ENCODE results near the gene MRTFB. TPM values are rescaled to one million over a fixed set of nuclear protein-coding genes. Genes with fewer than 3 reads are reported as not detected.

The MRTFB gene
- polyA plus RNA-seq, 1 donor from 2014 or later, result 6.6 TPM

GRCh38 chr16:14050291-14051027, 20.7 kb upstream of the MRTFB start:
- H3K36me3 Mint-ChIP-seq, result no peaks in the 10 kb centered on the region
- H3K27ac Mint-ChIP-seq, result no peak overlapping the region
- H3K27me3 Mint-ChIP-seq, result peaks cover 1% of the 10 kb centered on the region
- H3K4me1 Mint-ChIP-seq, result peaks cover 0 to 1% (median 0%) of the 10 kb centered on the region in 3 donors
- no peak overlapping the region for H3K4me3 Mint-ChIP-seq
- no peaks in the 10 kb centered on the region for H3K9me3 Mint-ChIP-seq

- Mint-ChIP-seq H3K36me3 (no peaks in the 10 kb centered on the region), H3K4me1 (peaks cover 0 to 1% (median 0%) of the 10 kb centered on the region in 3 donors), H3K27ac (no peak overlapping the region)
Observed at GRCh38 chr16:14051103-14051729, 19.9 kb upstream of the MRTFB start.

GRCh38 chr16:14056970-14057369, 14.1 kb upstream of the MRTFB start:
- Mint-ChIP-seq H3K9me3 (peaks cover 0 to 5% (median 5%) of the 10 kb centered on the region in 3 donors), H3K4me1 (no peaks in the 10 kb centered on the region), H3K27me3 (peaks cover 8% of the 10 kb centered on the region), H3K36me3 (no peaks in the 10 kb centered on the region), H3K27ac (no peak overlapping the region), H3K4me3 (no peak overlapping the region)

More at GRCh38 chr16:14051103-14051729, 19.9 kb upstream of the MRTFB start:
- Mint-ChIP-seq H3K4me3 (no peak overlapping the region), H3K27me3 (peaks cover 2% of the 10 kb centered on the region), H3K9me3 (peaks cover 0 to under 1% (median 0%) of the 10 kb centered on the region in 3 donors)

- peaks cover 8% of the 10 kb centered on the region for H3K27me3 Mint-ChIP-seq
- no peak overlapping the region for H3K4me3 Mint-ChIP-seq
- no peaks in the 10 kb centered on the region for H3K36me3 Mint-ChIP-seq
- H3K4me1 Mint-ChIP-seq, result no peaks in the 10 kb centered on the region
- peaks cover 0 to 5% (median 5%) of the 10 kb centered on the region in 3 donors for H3K9me3 Mint-ChIP-seq
- H3K27ac Mint-ChIP-seq, result no peak overlapping the region
Observed at GRCh38 chr16:14057878-14058382, 13.2 kb upstream of the MRTFB start.

GRCh38 chr16:14061732-14062259, 9.3 kb upstream of the MRTFB start:
- Mint-ChIP-seq H3K4me1 (no peaks in the 10 kb centered on the region), H3K9me3 (peaks cover 0 to 6% (median 2%) of the 10 kb centered on the region in 3 donors), H3K27ac (no peak overlapping the region), H3K4me3 (no peak overlapping the region), H3K36me3 (no peaks in the 10 kb centered on the region), H3K27me3 (peaks cover 6% of the 10 kb centered on the region)

- Mint-ChIP-seq H3K9me3 (peaks cover 0 to 6% (median under 1%) of the 10 kb centered on the region in 3 donors), H3K4me3 (no peak overlapping the region), H3K4me1 (no peaks in the 10 kb centered on the region), H3K27ac (no peak overlapping the region), H3K36me3 (no peaks in the 10 kb centered on the region), H3K27me3 (peaks cover 6% of the 10 kb centered on the region)
Observed at GRCh38 chr16:14062261-14062660, 8.9 kb upstream of the MRTFB start.

GRCh38 chr16:14063618-14064581, 7.2 kb upstream of the MRTFB start:
- Mint-ChIP-seq H3K27me3 (peaks cover 4% of the 10 kb centered on the region), H3K36me3 (no peaks in the 10 kb centered on the region), H3K4me3 (peak overlapping the region in 1 of 4 donors; percentile 29), H3K27ac (no peak overlapping the region), H3K4me1 (no peaks in the 10 kb centered on the region), H3K9me3 (peaks cover 0 to 6% (median 0%) of the 10 kb centered on the region in 3 donors)

GRCh38 chr16:14069818-14070217, 1.3 kb upstream of the MRTFB start:
- H3K4me1 Mint-ChIP-seq, result peaks cover 0 to 7% (median 6%) of the 10 kb centered on the region in 3 donors
- peaks cover 3% of the 10 kb centered on the region for H3K27me3 Mint-ChIP-seq
- H3K4me3 Mint-ChIP-seq, result peak overlapping the region; percentile 55 to 93 (median 90)
- H3K9me3 Mint-ChIP-seq, result no peaks in the 10 kb centered on the region
- H3K36me3 Mint-ChIP-seq, result no peaks in the 10 kb centered on the region
- peak overlapping the region in 1 of 3 donors; percentile 70 for H3K27ac Mint-ChIP-seq

GRCh38 chr16:14070555-14070876, 603 bp upstream of the MRTFB start:
- no peaks in the 10 kb centered on the region for H3K9me3 Mint-ChIP-seq
- H3K4me1 Mint-ChIP-seq, result peaks cover 0 to 7% (median 6%) of the 10 kb centered on the region in 3 donors
- peak overlapping the region; percentile 88 to 96 (median 93) for H3K4me3 Mint-ChIP-seq
- H3K36me3 Mint-ChIP-seq, result no peaks in the 10 kb centered on the region
- H3K27me3 Mint-ChIP-seq, result peaks cover 3% of the 10 kb centered on the region
- peak overlapping the region; percentile 41 to 88 (median 70) for H3K27ac Mint-ChIP-seq

- peak overlapping the region; percentile 76 to 92 (median 88) for H3K4me3 Mint-ChIP-seq
- H3K9me3 Mint-ChIP-seq, result no peaks in the 10 kb centered on the region
- H3K36me3 Mint-ChIP-seq, result no peaks in the 10 kb centered on the region
- peaks cover 0 to 7% (median 6%) of the 10 kb centered on the region in 3 donors for H3K4me1 Mint-ChIP-seq
- H3K27me3 Mint-ChIP-seq, result peaks cover 3% of the 10 kb centered on the region
- peak overlapping the region in 2 of 3 donors; percentile 11 to 91 for H3K27ac Mint-ChIP-seq
Observed at GRCh38 chr16:14071576-14072271, 605 bp downstream of the MRTFB start.

- Mint-ChIP-seq H3K9me3 (no peaks in the 10 kb centered on the region), H3K27me3 (peaks cover 3% of the 10 kb centered on the region), H3K4me3 (peak overlapping the region; percentile 76 to 92 (median 88)), H3K36me3 (no peaks in the 10 kb centered on the region), H3K4me1 (peaks cover 0 to 7% (median 6%) of the 10 kb centered on the region in 3 donors), H3K27ac (peak overlapping the region in 1 of 3 donors; percentile 11)
Observed at GRCh38 chr16:14072360-14072759, 1.2 kb downstream of the MRTFB start.

GRCh38 chr16:14074544-14074943, 3.4 kb downstream of the MRTFB start:
- H3K4me1 Mint-ChIP-seq, result peaks cover 0 to 10% (median 6%) of the 10 kb centered on the region in 3 donors
- H3K9me3 Mint-ChIP-seq, result no peaks in the 10 kb centered on the region
- no peak overlapping the region for H3K4me3 Mint-ChIP-seq
- H3K27me3 Mint-ChIP-seq, result no peaks in the 10 kb centered on the region
- peaks cover 2% of the 10 kb centered on the region for H3K36me3 Mint-ChIP-seq
- no peak overlapping the region for H3K27ac Mint-ChIP-seq

GRCh38 chr16:14077918-14078317, 6.8 kb downstream of the MRTFB start:
- Mint-ChIP-seq H3K36me3 (peaks cover 13% of the 10 kb centered on the region), H3K9me3 (peaks cover 0 to 3% (median 0%) of the 10 kb centered on the region in 3 donors), H3K4me1 (peaks cover 0 to 3% (median 0%) of the 10 kb centered on the region in 3 donors), H3K27me3 (no peaks in the 10 kb centered on the region), H3K4me3 (no peak overlapping the region), H3K27ac (no peak overlapping the region)

GRCh38 chr16:14086477-14086876, 15.4 kb downstream of the MRTFB start:
- H3K9me3 Mint-ChIP-seq, result no peaks in the 10 kb centered on the region
- no peak overlapping the region for H3K27ac Mint-ChIP-seq
- no peaks in the 10 kb centered on the region for H3K27me3 Mint-ChIP-seq
- H3K36me3 Mint-ChIP-seq, result peaks cover 4% of the 10 kb centered on the region
- peaks cover 0 to 2% (median 0%) of the 10 kb centered on the region in 3 donors for H3K4me1 Mint-ChIP-seq
- no peak overlapping the region for H3K4me3 Mint-ChIP-seq

Data from IgD-negative memory B cell (primary cell).